ENCODE data around the gene EXOC2.
A peak's percentile ranks its signal among the peaks of the same experiment; 100 is the strongest.

Gene EXOC2

GRCh38 chr6:692858-693722 is at the start of gene EXOC2:
Gene EXOC2 (minus strand): TSS chr6:693139. CDS start chr6:637818, 55,321 bp downstream.
- peak; percentile 54 for DNase-seq (ENCODE audit: low read depth)

- no peak for DNase-seq (ENCODE audit: low read depth)
These were observed 48.7 kb upstream of the EXOC2 start for GRCh38 chr6:741410-742339.

- no peak for DNase-seq (ENCODE audit: low read depth)
These were observed 43.9 kb upstream of the EXOC2 start for GRCh38 chr6:736657-737446.

GRCh38 chr6:733431-734219 is 40.7 kb upstream of the EXOC2 start:
- DNase-seq (ENCODE audit: low read depth): no peak

- no peak for DNase-seq (ENCODE audit: low read depth)
These were observed 39.0 kb upstream of the EXOC2 start for GRCh38 chr6:731924-732323.

- no peak for DNase-seq (ENCODE audit: low read depth)
These were observed 36.8 kb upstream of the EXOC2 start for GRCh38 chr6:729606-730320.

GRCh38 chr6:727856-728255 is 34.9 kb upstream of the EXOC2 start:
- no peak for DNase-seq (ENCODE audit: low read depth)

GRCh38 chr6:723540-723939 is 30.6 kb upstream of the EXOC2 start:
- DNase-seq (ENCODE audit: low read depth): no peak

- peak; percentile 25 for DNase-seq (ENCODE audit: low read depth)
These were observed 29.7 kb upstream of the EXOC2 start for GRCh38 chr6:722608-723007.

- peak; percentile 59 for DNase-seq (ENCODE audit: low read depth)
These were observed 29.2 kb upstream of the EXOC2 start for GRCh38 chr6:722077-722524.

GRCh38 chr6:718345-718744 is 25.4 kb upstream of the EXOC2 start:
- no peak for DNase-seq (ENCODE audit: low read depth)

GRCh38 chr6:717135-717534 is 24.2 kb upstream of the EXOC2 start:
- no peak for DNase-seq (ENCODE audit: low read depth)

GRCh38 chr6:715709-716491 is 23.0 kb upstream of the EXOC2 start:
- no peak for DNase-seq (ENCODE audit: low read depth)

GRCh38 chr6:714100-714499 is 21.2 kb upstream of the EXOC2 start:
- DNase-seq (ENCODE audit: low read depth): no peak

GRCh38 chr6:713351-713750 is 20.4 kb upstream of the EXOC2 start:
- DNase-seq (ENCODE audit: low read depth): no peak

GRCh38 chr6:712805-713204 is 19.9 kb upstream of the EXOC2 start:
- DNase-seq (ENCODE audit: low read depth): no peak

GRCh38 chr6:711925-712324 is 19.0 kb upstream of the EXOC2 start:
- DNase-seq (ENCODE audit: low read depth): no peak

- peak; percentile 48 for DNase-seq (ENCODE audit: low read depth)
These were observed 17.9 kb upstream of the EXOC2 start for GRCh38 chr6:710601-711571.
